ENCODE results near the gene DIO1.

DIO1 gene

DNA sequence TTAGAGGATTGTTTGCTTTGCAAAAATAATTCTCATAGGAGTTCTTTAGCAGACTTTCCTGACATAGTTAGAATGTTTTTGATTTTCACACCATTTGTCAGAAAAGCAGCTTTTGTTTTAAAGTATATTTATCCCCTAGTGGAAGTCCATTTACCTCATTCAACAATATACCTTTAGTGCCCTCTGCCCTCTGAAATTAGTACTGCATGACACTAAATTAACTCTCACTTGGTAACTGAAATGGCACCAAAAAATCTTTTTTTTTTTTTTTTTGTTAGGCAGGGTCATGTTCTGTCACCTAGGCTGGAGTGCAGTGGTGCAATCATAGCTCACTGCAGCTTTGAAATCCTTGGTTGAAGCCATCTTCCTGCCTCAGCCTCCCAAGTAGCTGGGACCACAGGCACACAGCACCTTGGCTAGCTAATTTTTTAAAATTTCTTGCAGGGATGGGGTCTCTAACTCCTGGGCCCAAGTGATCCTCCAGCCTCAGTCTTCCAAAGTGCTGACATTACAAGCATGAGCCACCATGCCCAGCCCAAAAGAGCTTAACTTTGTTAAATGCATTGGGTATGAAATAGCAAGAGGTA, 65.8 kb downstream of the DIO1 start:
- no peak for TF ChIP-seq TAF1 (IDR thresholded peaks at IDR 0.05; ENCODE audit: low read depth)
- peak; percentile 53 for TF ChIP-seq RAD21 (IDR thresholded peaks at IDR 0.05; ENCODE audit: low read depth)

Data from Ishikawa (cell line).